HG02973 (cell line): Measurements from ENCODE around the gene FBXO36.
"Not testable (repeated sequence)": the region's sequence is repeated elsewhere in the genome, so short reads cannot be mapped to it uniquely, and the experiment has no call there.

Experiments used
- ATAC-seq: cut with Tn5 transposase; IDR thresholded peaks from one replicate; pipeline ENCODE4 v1.9.1; 2021; ENCODE audit warnings: moderate library complexity; ENCODE audit not compliant: unreplicated experiment

Gene FBXO36

DNA sequence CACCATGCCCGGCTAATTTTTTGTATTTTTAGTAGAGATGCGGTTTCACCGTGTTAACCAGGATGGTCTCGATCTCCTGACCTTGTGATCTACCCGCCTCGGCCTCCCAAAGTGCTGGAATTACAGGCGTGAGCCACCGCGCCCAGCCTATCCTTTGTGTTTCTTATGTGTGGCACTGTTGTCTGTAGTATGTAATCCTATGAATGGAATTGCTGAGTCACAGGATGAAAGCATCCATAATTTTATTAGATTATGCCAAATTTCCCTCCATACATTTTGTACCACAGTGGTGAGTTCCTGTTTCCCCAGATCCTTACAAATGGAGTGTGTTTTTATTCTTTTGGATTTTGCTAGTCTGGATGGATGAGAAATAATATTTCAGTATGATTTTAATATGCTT is 41.3 kb downstream of the FBXO36 start:
- not testable (repeated sequence) for ATAC-seq

DNA sequence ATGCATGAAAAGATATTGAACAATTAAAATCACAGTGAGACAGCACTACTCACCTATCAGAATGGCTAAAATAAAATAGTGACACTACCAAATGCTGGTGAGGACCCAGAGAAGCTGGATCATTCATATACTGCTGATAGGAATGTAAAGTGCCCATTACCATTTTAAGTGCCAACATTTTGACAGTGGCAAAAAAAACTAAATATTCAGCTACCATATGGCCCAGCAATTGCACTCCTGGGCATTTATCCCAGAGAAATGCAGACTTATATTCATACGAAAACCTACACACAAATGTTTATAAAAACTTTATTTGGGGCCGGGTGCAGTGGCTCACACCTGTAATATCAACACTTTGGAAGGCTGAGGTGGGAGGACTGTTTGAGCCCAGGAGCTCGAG is 47.6 kb downstream of the FBXO36 start:
- ATAC-seq, result no peak

DNA sequence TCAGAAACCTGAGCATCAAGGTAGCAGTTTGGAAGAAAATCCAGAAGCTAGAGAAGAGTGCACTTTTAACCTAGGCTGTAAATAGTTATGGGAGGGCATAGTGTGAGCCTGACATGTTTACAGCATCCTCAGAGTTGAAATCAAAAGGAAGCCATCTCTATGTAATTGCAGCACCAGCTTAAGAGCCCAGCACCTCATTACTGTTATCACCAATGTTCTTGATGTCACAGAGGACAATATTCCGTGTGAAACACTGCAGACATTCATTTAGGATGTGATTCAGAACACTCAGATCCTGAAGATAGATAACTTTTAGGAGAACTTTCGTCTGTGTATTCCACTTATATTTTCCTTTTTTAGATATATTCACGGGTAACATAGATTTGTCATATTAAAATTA is 48.1 kb downstream of the FBXO36 start:
- no peak for ATAC-seq

DNA sequence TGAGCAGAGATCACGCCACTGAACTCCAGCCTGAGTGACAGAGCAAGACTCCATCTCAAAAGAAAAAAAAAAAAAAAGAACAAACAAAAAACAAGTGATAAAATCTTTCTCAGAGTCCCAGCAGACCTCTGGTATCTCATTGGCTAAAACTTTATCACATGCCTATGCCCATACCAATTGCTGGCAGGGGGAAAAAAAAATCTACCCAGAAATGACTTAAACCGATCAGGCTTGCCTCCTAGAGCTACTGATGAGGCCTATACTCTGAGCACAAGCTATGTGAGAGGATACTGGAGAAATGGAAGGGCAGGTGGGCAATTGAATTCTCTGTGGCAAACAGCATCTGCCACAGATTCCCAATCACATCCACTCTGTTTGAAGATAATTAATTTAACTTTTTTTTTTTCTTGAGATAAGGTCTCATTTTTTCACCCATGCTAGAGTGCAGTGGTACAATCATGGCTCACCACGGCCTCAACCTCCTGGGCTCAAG is 49.0 kb downstream of the FBXO36 start:
- ATAC-seq, result no peak

DNA sequence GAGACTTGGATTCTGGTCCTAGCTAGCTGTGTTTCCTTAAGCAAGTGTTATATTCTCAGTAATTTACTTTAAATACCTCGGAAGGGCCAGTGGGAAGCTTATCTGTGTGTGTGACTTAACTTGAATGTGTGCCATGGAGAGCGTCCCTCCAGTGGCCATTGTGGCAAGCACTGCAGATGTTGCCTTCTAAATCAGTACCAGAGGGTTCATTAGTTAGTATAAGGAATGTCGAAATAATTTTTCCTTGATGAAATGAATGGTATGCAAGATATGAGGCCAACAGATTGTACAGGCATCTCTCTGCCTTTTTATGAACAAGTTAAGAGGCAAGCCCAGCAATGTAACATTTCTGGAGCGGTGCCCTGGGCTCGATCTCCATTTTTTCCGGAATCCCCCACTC is 52.0 kb downstream of the FBXO36 start:
- ATAC-seq, result no peak

DNA sequence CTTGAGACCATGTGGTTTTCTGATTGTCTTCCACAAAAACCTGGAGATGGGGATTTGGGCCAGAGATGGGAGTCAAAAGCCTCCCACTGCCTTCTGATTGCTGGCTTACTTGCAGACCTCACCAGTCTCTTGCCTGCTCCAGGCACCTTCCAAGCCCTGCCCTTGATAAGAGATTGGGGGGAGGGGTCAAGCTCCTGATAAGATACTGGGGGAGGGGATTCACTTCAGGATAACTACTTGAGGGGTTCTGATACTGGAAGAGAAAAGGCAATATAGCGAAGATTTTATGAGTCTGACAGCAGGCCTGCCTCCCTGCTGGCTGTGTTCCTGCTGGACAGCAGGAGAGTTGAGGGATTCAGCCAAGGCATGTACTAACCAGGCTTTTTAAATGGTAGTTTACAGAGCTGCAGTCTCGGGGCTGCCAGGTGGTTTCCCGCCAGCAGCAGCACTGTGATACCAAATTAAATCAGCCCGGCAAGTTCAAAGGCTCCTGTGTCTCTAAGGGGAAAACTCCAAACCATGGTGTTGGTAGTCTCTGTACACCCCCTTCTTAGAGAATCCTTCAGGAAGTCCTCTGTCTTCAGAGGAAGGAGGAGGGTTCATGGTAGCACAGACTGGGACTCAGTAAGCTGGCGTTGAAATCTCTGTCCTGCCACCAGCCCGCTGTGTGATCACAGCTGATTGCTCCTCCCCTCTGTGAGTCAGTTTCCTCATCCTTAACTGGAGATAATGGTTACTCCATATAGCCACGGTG is 58.3 kb downstream of the FBXO36 start:
- ATAC-seq, result no peak

DNA sequence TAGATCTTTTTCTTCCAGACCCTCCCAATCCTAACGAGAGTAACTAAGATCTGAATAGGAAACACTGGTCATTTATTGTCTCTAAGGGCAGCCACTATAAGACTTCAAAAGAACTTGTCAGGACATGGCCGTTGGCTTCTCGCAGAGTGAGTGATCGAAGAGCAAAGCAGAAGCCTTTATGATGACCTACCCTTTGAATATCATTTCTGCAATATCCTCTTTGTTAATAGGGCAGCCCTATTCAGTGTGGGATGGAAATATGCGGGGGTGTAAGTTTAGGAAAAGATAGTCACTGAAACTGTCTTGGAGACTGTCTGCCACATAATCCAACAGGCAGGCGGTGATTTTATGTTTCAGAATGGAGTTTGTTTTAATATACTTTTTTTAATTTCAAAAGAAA is 70.9 kb downstream of the FBXO36 start:
- no peak for ATAC-seq

DNA sequence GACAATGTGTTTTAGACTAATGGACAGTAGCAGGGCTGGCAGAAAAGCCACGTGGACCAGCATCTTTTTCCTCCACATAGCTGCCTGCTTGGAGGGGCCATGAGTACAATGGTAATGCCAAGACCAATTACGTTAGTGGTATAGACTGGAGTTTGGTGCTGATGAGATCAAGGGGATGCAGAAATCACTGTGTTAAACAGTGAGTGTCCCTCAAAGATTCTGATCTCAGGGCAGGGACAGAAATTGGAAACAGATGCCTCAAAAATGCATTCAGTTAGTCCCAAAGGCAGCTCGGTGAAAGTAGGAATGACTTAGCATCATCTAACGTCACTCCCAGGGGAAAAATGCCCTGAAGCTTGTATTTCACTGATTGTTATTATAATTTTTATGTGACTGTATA is 74.0 kb downstream of the FBXO36 start:
- no peak for ATAC-seq

DNA sequence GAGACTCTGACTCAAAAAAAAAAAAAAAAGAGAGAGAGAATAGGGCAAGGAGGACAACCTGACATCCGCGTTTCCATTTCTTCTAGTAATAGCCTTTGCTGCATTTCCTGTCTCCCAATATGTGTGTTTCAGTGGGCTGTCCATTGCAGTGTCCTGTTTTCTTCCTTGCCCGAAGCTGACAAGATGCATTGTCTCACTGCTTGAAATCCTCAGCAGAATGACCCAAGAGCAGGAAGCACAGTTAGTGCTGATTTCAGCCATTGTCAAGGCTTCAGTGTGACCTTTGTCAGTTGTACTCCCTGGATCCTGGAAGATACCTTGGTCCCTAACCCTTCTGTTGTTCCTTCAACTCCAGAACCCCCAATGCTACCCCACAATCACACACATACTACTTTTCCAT is 75.3 kb downstream of the FBXO36 start:
- ATAC-seq, result no peak

DNA sequence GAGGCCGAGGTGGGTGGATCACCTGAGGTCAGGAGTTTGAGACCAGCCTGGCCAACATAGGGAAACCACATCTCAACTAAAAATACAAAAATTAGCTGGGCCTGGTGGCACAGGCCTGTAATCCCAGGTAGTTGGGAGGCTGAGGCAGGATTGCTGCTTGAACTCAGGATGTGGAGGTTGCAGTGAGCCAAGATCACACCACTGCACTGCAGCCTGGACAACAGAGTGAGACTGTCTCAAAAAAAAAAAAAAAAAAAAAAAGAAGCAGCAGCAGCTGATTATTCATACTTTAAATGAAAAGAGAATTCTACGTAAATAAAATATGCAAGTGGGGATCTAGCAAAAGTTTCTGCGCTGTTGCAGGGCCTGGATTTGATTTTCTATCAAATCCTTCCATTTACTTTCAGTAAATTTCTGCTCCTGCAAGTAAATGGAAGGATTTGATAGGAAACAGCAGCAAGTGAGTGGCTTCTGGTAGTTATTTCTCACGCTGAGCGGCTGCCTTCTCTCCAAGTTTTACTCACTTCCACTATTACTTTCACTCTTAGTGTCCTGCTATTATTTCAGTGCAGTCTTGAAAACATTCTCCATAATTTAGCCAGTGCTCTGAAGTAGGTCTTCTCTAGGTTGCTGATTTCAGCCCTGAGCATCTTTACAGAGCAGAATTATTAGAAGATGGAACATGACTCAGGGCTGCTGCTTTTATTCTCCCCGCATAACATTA is 78.0 kb downstream of the FBXO36 start:
- peak; percentile 94 for ATAC-seq

DNA sequence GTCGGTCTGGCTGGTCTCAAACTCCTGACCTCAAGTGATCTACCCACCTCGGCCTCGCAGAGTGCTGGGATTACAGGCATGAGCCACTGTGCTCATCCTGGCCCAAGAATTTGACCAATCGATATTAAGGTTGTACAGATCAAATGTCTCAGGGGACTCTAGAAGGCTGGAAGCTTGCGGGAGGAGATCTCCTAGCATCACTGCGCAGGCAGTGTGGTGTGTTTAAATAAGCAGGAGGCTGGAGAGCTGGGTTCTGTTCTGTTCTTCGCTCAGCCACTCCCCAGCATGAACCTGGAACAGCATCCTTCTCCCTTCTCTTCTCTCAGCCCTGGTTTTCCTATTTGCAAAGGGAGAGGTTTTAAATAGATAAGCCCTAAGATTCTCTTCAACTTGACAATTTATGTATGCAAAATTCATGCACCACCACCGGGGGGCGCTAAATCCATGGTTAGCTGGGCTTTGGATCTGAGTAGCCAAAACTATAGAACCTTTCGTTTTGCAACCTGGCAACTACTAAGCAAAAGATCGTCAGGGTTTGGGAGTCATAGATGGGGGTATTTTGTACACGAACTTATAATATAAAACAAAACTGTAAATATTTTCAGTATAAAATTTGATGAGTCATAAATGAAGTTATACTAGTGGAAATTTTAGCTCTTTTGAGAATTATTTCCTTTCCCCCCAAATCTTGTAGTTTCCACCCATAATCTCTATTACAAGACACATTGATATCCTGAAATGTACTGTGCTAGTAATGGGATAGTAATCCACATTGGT is 85.8 kb downstream of the FBXO36 start:
- ATAC-seq, result no peak

DNA sequence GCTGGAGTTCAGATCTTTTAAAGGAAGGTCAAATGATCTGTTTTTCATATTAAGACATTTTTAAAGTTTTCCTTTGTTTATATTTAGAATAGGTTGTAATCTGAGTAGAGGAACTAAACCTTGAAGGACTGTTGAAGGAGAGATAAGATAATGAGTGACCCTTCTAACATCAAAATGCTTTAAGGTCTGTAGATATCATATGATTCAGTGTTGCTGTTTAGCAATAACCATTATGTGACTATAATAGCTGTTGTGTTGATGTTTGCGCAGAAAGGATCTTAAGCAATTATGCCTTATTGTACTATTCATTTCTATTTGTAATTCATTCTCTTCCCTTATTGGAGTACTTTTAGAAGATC is 86.4 kb downstream of the FBXO36 start:
- no peak for ATAC-seq

DNA sequence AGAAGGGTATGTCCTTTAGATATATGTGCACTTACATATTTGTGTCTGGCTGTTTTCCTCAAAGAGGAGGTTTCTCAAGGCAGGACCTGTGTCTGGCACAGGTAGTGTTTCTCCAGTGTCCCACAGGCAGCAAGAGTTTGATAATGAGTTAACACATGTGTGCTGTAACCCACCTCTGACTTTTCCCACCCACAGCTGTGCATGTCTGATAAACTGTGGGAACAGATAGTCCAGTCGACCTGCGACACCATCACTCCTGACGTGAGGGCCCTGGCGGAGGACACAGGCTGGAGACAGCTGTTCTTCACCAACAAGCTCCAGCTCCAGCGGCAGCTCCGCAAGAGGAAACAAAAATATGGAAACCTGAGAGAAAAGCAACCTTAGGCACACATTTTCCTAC is 88.2 kb downstream of the FBXO36 start:
- no peak for ATAC-seq

DNA sequence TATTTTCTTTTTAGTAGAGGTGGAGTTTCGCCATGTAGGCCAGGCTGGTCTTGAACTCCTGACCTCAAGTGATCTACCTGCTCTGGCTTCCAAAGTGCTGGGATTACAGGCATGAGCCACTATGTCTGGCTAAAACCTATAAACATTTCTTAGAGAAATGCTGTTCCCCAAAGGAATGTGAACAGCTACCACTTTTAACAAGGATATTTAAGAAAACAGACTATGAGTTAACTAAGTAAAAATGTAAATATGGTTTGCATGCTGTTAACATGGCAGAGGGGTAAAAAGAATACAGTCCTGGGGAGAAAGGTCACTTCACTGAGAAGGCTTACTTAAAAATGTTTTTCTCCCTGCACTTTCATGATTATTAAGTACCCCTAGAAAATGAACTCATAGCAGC is 89.3 kb downstream of the FBXO36 start:
- no peak for ATAC-seq

DNA sequence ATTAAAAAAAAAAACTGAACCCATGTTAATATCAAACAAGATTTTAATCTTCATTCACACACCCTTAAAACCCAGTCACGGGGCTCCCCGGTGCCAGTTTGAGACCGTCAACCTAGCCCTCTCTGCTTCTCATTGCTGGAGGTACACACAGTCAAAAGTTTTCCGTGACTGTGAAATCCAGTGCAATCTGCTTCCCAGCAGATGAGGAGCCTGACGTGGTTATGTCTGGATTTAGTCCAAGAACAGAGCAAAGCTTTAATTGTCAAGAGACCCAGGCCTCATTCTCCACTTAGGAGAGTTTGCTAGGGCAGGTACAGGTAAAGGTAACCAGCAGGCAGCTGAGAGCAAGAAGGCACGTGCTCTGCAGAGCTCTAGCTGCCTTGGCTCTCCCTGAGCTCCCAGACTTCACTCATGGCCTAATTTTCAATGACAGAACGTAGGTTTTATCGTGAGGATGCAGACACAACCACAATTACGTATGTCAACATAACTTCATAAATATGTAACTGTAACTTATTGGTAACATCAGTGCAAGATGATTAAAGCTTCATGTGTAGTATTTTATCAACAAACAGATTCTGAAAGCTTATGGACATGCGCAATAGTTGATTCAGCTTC is 90.1 kb downstream of the FBXO36 start:
- ATAC-seq, result no peak

DNA sequence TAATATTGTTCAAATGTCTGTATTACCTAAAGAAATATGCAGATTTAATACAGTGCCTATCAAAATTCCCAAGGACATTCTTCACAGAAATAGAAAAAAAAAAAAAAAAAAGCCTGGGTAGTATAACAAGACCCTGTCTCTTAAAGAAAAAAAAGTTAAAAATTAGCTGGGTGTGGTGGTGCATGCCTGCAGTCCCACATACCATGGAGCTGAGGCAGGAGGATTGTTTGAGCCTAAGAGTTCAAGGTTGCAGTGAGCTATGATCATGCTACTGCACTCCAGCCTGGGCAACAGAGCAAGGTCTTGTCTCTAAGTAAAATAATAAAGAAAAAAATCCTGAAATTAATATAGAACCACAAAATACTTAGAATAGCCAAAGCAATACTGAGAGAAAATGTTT is 94.5 kb downstream of the FBXO36 start:
- no peak for ATAC-seq

DNA sequence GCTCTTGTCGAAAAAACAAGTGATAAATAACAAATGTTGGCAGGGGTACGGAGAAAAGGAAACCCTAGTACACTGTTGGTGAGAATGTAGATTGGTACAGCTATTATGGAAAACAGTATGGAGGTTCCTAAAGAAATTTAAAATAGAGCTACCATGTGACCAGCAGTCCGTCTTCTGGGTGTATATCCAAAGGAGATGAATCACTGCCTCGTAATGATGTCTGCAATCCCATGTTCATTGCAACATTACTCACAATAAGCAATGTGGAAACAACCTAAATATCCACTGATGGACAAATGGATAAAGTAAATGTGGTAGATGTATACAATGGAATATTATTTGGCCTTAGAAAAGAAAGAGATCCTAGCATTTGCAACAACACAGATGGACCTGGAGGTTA is 95.8 kb downstream of the FBXO36 start:
- no peak for ATAC-seq

DNA sequence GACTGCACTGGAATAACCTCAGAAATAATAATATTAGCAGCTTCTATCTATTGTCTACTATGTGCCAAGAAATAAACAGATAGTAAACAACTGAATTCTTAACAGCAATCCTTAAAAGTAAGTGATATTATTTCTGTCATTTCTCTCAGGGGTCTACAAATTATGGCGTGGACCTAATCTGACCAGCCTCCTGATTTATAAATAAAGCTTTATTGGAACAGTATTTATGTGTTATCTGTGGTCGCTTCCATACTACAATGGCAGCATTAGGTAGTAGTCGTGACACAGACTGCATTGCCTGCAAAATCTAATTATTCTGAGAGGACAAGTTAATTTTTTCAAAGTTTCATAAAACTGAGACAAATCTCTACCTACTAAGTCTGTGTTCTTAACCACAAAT is 97.4 kb downstream of the FBXO36 start:
- ATAC-seq, result no peak

DNA sequence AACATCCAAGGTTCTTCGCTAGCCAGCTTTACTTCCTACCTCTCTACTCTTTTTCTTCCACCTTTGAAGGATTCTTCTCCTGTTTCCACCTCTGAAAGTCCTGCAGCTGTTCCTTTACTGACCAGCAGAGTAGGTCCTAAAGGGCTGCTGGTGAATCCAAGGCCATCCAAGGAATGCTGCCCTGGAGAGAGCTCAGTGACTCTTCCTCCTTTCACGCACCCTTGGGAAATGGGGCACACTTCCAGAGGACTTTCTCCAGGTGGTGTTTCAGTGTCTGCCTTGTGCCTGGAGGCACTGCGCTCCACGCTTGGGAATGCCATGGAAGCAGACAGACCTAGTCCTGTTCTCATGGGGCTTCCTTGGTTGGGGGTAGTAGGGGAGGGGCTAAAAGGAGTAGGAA is 101.0 kb downstream of the FBXO36 start:
- ATAC-seq, result no peak

DNA sequence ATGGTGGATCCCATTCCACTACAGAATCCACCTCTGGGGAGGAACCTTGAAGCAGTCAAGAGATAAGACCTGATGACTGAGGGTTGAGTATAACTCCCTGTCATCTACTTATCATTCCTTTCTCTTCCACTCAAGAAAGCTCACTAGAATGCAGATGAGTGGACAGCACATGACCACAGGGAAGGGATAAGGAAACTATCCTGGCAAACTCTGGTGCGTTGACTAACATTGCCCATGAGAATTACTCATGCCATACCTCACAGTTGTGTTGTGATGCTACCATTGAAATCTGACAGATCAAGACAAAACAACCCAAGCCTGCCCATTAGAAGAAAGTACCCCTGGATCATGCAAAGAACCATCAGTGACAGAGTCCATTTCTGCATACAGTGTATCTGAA is 119.9 kb downstream of the FBXO36 start:
- ATAC-seq, result no peak

DNA sequence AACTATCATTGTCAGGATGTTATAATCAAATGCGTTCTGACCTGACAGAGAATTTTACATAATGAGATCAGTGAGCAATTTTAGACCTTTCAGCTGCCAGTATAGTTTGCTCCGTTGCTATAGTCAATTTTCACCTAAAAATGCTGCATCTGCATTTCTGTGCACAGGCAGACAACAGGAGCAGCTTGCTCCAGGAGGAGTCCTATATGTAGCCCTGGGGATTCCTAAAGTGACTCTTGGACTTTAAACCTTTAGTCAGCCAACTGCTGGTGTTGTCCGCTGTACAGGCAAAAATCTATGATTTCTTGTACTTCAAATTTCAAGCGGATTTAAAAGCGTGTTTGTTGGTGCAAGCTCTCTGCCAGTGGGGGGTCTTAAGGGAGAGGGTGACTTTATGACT is 120.7 kb downstream of the FBXO36 start:
- no peak for ATAC-seq
